GM19193 (cell line): Measurements from ENCODE around the gene COX19.
A peak's percentile ranks its signal among the peaks of the same experiment; 100 is the strongest.

Source experiments
- POLR2A ChIP-seq: IDR thresholded peaks from 4 replicates; pipeline ENCODE4 v1.6.1; 2011; ENCODE audit not compliant: insufficient read depth, insufficient read length; ENCODE audit errors: extremely low read depth

The COX19 gene

DNA sequence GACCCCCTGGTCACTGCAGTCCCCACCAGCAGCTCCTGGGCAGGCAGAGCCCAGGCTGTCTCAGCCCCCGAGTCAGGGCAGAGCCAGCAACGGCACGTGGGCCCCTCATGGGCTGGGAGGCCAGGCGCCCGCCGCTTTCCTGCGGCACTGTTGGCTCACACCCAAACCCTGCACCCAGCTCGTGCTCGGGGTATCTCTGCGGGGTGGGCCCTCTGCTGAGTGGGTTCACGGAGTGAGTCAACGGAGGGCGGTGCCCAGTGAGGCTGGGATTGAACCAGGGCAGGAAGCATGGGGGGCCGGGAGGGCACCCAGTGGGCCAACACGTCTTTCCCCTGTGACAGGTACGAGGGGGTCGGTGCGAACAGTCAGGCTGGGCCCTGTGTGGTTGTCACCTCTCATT lies 49.7 kb downstream of the COX19 start:
- peak; percentile 11 for TF ChIP-seq POLR2A

- peak; percentile 46 for TF ChIP-seq POLR2A
Measured at GRCh38 chr7:924541-925231, 50.7 kb downstream of the COX19 start.

DNA sequence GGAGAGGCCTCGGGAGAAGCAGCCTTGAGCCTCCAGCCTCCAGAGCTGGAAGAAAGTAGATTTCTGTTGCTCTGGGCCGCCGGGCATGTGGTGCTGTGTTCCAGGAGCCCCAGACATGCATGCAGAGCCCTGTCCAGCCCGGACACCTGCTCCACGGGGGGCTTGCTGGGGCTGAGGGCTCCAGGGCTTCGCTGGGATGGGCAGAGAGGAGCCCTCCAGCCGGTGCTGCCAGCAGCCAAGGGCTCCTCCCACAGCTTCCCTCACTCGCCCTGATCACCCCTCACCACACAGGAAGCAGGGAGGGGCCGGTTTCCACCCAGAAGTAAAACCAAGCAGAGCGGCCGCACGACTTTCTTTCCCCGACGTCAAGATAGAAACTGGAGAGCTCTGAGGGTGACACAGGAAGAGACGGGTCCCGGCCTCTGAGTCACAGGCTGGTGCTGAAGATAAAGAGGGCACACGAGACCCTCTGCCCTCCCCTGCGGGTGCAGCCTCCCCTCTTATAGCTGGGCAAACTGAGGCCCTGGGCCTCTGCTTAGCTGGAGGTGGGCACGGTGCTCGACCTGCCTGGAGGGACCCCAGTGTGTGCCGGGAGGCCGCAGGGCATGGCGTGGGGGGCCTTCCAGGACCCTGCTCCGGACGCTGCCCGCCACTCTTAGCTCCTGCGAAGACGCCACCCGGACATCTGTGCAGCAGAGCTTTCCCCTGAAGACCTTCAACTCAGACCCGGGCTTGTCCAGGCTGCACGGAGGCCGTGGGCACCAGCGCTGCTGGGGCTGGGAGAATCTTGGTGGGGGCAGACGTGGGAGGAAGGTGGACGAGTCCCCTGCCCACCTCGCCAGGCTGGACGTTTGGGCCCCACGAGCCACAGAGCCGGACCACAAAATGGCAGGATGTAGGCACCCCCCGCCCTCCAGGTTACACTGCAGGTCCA lies 52.0 kb downstream of the COX19 start:
- TF ChIP-seq POLR2A = peak; percentile 87

GRCh38 chr7:922334-923107 lies 52.8 kb downstream of the COX19 start:
- no peak for TF ChIP-seq POLR2A

GRCh38 chr7:921581-922333 lies 53.6 kb downstream of the COX19 start:
- no peak for TF ChIP-seq POLR2A

GRCh38 chr7:921071-921461 lies 54.3 kb downstream of the COX19 start:
- no peak for TF ChIP-seq POLR2A

GRCh38 chr7:920351-921070 lies 54.8 kb downstream of the COX19 start:
- TF ChIP-seq POLR2A = no peak

- TF ChIP-seq POLR2A = no peak
Measured at GRCh38 chr7:919924-920341, 55.4 kb downstream of the COX19 start.

GRCh38 chr7:919114-919442 lies 56.3 kb downstream of the COX19 start:
- no peak for TF ChIP-seq POLR2A

- no peak for TF ChIP-seq POLR2A
Measured at GRCh38 chr7:918441-919113, 56.8 kb downstream of the COX19 start.

- TF ChIP-seq POLR2A = no peak
Measured at GRCh38 chr7:918118-918425, 57.3 kb downstream of the COX19 start.

DNA sequence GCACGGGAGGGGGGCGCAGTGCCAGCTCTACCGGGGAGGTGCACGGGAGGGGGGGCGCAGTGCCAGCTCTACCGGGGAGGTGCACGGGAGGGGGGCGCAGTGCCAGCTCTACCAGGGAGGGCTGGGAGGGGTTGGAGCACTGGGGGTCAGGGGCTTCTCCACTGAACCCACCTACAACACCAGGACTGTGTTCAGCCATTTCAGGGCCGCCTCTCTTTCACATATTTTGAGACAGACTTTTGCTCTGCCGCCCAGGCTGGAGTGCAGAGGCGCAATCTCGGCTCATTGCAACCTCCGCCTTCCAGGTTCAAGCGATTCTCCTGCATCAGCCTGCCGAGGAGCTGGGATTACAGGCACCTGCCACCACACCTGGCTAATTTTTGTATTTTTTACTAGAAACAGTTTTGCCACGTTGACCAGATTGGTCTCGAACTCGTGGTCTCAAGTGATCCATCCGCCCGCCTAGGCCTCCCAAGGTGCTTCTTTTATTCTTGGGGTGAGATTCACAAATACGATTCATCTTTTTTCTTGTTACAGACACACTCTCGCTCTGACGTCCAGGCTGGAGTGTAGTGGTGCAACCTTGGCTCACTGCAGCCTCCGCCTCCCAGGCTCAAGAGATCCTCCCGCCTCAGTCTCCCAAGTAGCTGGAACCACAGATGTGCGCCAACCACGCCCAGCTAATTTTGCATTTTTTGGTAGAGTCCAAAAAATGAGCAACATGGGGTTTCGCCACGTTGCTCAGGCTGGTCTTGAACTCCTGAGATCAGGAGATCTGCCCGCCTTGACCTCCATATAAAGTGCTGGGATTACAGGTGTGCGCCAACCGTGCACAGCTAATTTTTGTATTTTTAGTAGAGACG lies 57.9 kb downstream of the COX19 start:
- no peak for TF ChIP-seq POLR2A
